GM23248 (cell line): ENCODE measurements around the gene INKA2.

Experiments used
- EZH2 ChIP-seq: fragments of 200-600 bp; sonication (generic); IDR thresholded peaks from 2 replicates; pipeline ENCODE4 v1.6.1; 2018; ENCODE audit warnings: antibody characterized with exemption, mild to moderate bottlenecking; ENCODE audit not compliant: insufficient read depth, poor library complexity, severe bottlenecking
- EZH2phosphoT487 ChIP-seq: fragments of 200-600 bp; sonication (generic); IDR thresholded peaks from 2 replicates; pipeline ENCODE4 v1.6.1; 2018; ENCODE audit warnings: antibody characterized with exemption, moderate library complexity, mild to moderate bottlenecking, low read depth; ENCODE audit not compliant: insufficient read depth

DNA sequence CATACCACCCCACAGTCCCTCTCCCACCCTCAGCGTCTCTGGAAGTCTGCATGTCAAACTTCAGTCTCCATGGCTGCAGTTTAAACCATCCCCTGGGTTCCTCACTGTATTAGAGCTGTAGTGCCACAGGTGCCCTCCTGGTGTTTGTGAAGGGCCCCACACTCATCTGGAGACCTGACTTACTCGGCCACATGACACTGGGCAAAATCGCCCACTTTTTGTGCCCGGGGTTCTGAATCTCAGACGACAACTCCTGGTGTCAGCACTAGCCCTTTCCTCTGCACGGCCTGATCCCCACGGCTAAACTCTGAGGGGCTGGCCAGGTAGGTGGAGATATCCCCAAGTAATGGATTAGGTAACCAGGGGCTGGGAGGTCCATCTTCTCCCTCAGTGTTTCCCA, 6.5 kb downstream of the INKA2 start:
- TF ChIP-seq EZH2 (no peak), EZH2phosphoT487 (no peak)
